HK-2 (cell line): ENCODE measurements around the gene WDFY2.

Experiments used
- DNase-seq: peaks from one replicate; pipeline ENCODE4 v3.0.0-alpha.2; 2018; ENCODE audit not compliant: unreplicated experiment

The WDFY2 gene

GRCh38 chr13:51738226-51738905 lies 154.1 kb downstream of the WDFY2 start:
- no peak for DNase-seq

GRCh38 chr13:51739027-51739764 lies 154.9 kb downstream of the WDFY2 start:
- no peak for DNase-seq

DNA sequence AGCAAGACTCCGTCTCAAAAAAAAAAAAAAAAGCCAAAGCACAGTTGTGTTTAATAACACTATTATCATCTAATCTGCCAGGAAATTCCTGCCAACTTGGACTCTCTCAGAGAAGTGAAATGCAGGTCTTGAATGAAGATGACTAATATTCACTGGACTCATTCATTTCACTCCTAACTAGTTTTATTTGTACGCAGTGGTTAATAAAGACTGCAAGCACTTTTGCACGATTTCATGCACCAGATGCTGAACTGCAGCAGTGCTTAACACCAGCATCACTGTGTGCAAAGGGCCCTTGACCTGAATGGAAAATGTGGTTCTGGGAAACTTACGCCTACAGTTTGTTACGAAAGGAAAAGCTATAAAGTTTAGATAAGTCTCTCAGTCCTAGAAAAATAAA lies 156.4 kb downstream of the WDFY2 start:
- no peak for DNase-seq

- no peak for DNase-seq
These were observed 157.8 kb downstream of the WDFY2 start for GRCh38 chr13:51742031-51742430.

GRCh38 chr13:51742611-51743010 lies 158.3 kb downstream of the WDFY2 start:
- no peak for DNase-seq

- no peak for DNase-seq
These were observed 161.0 kb downstream of the WDFY2 start for GRCh38 chr13:51745243-51745642.

GRCh38 chr13:51746802-51747201 lies 162.5 kb downstream of the WDFY2 start:
- no peak for DNase-seq

DNA sequence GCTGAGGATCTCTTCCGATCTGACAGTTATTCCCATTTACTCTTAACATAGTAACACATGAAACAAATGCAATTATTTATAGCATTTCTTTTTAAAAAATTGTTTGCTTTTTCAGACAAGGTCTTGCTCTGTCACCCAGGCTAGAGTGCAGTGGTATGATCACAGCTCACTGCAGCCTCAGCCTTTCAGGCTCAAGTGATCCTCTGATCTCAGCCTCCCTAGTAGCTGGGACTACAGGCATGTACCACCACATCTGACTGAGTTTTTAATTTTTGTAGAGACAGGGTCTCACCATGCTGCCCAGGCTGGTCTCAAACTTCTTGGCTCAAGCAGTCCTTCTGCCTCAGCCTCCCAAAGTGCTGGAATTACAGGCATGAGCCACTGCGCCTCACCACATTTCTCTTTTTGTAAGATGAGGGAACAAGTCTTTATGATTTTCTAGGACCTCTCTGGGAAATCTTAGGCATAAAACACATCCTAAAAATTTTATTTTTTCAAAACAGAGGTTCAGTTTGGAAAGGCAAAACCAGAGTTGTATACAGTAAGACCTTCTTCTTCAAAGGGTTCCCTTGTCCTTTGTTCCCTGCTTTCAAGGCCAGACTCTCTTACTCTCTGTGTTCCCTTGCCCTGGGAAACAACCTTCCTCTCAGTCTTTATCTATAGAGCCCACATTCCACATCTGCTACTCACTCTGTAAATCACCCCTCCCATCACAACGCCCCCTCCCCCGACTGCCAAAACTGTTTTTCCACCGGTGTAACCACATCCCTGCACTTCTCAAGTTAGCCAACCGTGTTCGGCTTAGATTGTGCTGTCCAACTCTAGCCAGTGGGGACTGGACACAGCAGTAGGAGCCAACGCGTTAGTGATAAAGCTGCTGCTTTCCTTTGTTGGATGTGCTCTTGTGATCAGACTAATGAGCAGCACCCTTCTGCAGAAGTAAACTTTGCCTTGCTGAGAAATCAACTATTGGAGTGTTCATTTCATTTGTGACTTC lies 163.5 kb downstream of the WDFY2 start:
- no peak for DNase-seq

- DNase-seq: no peak
These were observed 172.4 kb downstream of the WDFY2 start for GRCh38 chr13:51756651-51757050.

DNA sequence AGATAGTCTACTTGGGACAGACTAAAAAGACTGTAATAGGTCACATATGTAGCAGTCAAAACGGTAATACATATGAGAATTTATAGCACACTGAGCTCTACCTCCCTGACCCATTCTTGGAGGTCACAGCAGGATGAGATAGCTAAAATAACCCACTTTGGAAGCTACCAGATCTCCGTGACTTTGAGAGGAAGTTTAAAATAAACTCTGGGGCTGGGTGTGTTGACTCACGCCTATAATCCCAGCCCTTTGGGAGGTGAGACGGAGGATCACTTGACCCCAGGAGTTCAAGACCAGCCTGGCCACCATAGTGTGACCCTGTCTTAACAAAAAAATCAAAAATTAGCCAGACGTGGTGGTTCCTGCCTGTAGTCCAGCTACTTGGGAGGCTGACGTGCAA lies 174.4 kb downstream of the WDFY2 start:
- DNase-seq: no peak

GRCh38 chr13:51759240-51759639 lies 175.0 kb downstream of the WDFY2 start:
- DNase-seq: no peak

DNA sequence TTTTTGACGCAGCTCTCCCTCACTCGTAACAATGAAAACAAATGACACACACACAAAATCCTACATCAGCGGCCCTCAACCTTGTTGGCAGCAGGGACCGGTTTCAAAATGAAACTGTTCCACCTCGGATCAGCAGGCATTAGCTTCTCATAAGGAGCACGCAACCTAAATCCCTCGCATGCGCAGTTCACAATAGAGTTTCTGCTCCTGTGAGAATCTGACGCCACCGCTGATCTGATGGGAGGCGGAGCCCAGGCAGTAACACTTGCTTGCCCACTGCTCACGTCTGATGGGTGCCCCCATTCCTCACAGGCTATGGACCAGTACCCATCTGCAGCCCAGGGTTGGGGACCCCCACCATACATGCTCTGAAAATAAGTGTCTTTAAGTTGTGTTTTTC lies 176.3 kb downstream of the WDFY2 start:
- no peak for DNase-seq

GRCh38 chr13:51761643-51762350 lies 177.5 kb downstream of the WDFY2 start:
- DNase-seq: no peak

DNA sequence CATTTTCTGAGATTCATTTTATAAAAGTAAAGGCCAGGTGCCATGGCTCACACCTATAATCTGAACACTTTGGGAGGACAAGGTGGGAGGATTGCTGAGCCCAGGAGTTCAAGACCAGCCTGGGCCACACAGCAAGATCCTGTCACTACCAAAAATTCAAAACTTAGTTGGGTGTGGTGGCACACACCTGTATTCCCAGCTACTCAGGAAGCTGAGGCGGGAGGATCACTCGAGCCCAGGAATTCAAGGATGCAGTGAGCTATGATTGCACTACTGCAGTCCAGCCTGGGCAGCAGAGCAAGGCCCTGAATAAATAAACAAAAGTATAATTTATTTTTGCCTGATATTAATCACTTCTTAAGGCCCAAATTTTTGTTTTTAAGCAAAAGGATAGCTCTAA lies 179.2 kb downstream of the WDFY2 start:
- no peak for DNase-seq

DNA sequence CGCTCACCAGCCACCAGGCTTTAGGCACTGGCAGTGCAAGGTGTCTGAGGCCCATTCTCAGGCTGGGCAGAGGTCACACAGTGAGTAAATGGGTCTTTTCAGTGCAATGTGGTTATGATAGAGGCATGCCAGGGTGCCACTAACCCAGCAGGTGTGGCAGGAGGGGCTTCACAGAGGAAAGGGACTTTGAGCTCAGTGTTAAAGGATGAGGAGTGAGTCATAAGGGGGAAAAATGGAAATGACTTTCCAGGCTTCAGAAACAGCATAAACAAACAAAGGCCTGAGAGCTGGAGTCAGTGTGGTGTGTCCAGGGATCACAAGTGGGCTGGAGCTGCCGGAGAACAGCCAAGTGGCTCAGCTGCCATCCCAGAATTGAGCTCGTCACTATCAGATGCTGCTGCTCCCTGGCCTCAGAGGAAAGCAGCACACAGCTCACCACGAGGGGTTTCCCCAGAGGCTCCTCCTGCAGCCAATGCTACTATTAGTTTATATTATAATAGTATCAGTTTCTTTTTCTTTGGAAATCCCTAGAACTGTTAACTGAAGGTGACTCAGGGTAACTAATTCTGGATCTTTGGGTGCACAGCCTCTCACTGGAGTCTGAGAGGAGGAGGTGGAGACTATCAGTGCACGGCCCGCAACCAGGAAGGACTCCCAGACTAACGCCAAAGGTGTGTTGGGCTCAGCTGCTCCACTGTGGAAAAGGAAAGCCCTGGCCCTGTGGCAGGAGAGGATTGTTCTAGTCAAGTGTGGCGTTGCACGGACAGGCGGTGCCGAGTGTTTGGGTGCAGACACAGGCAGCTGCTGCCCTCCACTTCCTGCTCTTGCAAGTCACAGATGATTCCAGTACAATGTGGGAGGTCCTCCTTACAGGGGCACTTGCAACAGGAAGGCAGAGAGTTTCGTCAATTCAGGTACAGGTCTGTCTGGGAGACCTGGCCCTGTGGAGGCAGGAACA lies 180.2 kb downstream of the WDFY2 start:
- DNase-seq: peak; percentile 11

DNA sequence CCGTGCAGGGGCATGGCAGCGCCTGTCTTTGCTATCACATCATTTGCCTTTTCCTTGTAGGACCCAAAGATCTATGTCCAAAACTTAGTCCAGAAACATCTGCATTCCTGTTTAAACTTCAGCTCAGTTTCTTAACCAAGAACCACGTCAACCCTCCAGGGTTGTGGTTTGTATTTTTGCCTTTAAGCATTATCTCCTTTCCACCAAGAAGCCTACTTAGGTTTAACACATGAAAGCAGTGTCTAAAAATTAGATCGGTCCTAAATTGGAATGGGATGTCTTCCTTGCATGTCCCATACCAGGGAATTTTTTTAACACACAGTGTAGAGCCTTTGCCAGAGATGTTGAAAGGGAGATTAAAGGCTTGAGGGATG lies 180.9 kb downstream of the WDFY2 start:
- DNase-seq: no peak

DNA sequence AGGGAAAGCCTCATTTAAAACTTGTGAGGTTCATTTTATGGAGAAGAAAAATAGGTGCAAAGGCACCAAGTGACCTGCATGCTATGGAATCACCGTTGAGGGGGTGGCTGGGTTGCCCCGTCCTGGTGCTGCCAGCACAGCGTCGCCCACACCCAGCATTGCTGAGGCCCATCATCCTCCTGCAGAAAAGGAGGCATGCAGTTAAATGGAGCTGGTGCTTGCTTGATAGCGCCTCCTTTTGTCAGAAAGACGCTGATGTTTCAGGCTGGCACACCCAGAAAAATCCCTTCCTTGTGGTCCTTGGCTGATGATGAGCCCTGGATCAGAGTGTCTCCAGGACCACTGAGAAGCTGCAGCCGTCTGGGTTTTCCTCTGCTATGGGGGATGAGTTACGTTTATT lies 182.8 kb downstream of the WDFY2 start:
- no peak for DNase-seq

DNA sequence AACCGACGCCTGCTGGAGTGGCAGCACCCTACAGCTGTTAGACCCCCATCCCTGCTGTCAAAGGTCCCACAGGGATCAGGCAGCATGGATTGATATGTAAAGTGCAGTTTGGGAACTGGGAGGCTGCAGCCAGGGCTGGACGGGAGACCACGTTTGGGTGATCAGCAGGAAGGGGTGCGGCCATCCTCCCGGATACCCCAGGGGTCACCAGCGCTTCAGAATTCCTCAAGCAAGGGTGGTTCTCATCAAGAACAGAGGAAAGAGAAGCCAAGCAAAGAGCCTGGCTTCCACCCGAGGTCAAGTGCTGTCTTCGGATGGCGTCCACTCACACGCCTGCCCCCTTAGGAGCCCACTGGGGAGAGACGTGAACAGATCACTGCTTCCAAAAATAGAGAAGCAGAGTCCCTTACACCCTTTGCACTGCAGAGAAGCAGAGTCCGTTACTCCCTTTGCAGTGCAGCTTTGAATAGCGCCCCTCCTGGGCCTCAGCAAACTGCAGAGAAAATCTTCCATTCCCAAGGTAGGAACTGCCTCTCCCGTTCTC lies 184.2 kb downstream of the WDFY2 start:
- no peak for DNase-seq

GRCh38 chr13:51768976-51769375 lies 184.7 kb downstream of the WDFY2 start:
- no peak for DNase-seq

GRCh38 chr13:51769455-51770127 lies 185.3 kb downstream of the WDFY2 start:
- DNase-seq: no peak
